ENCODE data around the gene MUC12.
"Not testable (repeated sequence)": the region's sequence is repeated elsewhere in the genome, so short reads cannot be mapped to it uniquely, and the experiment has no call there.

- TF ChIP-seq CTCF, POLR2A (IDR thresholded peaks at IDR 0.05): not testable (repeated sequence)
Observed at GRCh38 chr7:100984241-100984918, 15.0 kb downstream of the MUC12 start.

All from heart left ventricle (tissue), 13 donors.